GM18520 (cell line): ENCODE measurements around the gene TANC1.

Experiments used
- ATAC-seq: cut with Tn5 transposase; IDR thresholded peaks from one replicate; pipeline ENCODE4 v1.9.1; 2021; ENCODE audit not compliant: unreplicated experiment

TANC1 gene

DNA sequence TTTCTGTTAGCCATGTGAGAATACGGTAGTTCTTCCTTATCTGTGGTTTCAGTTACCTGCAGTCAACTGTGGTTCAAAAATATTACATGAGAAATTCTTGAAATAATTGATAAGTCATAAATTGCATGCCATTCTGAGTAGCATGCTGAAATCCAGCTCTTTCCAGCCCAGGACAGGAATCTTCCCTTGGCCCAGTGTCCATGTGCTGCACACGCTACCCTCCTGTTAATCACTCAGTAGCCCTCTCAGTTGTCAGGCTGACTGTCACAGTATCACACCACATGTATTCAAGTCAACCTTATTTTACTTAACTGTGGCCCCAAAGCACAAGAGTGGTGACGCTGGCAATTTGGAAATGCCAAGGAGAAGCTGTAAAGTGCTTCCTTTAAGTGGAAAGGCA lies 141.1 kb downstream of the TANC1 start:
- ATAC-seq, result no peak

DNA sequence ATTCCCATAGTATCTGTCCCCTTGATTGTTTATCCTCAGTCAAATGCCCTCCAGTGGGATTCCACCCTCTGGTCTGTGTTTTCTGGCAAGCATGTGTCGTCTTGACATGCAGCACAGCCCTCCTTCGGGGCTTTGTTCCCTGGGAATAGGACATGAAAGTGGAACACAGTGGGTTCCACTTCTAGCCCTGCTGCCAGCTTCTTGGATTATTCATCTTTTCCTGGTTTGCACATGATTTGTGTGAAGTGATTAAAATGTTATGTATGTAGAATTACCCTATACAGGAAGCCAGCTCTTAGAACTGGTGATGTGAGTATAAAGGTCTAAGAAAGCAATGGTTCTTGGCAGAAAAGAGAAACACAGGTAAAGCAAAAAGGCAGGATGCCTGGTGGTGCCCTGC lies 142.3 kb downstream of the TANC1 start:
- no peak for ATAC-seq

- no peak for ATAC-seq
Observed at GRCh38 chr2:159111346-159111927, 143.0 kb downstream of the TANC1 start.

DNA sequence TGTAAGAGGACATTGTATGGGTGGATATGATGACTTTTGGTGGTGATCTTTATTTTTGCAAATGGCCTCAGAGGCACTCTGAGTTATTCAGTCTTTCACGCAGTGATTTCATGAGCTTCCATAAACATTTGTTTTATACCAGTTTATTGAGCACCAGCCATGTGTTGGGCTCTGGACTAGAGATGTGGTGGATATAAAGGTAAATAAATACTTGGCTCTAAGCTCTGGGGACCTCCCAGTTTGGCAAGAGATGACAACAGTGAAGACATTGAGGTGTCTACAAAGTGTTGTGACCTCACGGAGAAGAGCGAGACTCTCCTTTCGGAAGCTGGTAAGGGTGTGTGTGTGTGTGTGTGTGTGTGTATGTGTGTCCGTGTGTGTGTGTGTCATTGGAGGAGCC lies 146.4 kb downstream of the TANC1 start:
- no peak for ATAC-seq

DNA sequence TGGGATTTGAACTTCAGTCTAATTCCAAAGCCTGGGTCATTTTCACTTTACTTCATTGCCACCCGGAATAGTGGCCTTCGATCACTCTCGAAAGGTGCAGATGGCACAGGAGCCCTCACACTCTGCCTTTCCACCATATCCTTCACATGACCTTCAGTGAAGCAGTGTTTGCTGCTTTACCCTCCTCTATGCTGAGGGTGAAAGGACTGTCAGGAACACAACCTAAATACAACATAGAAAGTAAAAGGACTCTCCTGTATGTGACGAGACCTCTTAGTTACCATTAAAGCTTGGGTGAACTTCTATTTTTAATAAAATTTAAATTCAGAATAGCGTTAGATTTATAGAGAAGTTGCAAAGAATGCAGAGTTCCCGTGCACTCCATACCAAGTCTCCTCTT lies 148.5 kb downstream of the TANC1 start:
- no peak for ATAC-seq

GRCh38 chr2:159117658-159118057 lies 149.2 kb downstream of the TANC1 start:
- no peak for ATAC-seq

DNA sequence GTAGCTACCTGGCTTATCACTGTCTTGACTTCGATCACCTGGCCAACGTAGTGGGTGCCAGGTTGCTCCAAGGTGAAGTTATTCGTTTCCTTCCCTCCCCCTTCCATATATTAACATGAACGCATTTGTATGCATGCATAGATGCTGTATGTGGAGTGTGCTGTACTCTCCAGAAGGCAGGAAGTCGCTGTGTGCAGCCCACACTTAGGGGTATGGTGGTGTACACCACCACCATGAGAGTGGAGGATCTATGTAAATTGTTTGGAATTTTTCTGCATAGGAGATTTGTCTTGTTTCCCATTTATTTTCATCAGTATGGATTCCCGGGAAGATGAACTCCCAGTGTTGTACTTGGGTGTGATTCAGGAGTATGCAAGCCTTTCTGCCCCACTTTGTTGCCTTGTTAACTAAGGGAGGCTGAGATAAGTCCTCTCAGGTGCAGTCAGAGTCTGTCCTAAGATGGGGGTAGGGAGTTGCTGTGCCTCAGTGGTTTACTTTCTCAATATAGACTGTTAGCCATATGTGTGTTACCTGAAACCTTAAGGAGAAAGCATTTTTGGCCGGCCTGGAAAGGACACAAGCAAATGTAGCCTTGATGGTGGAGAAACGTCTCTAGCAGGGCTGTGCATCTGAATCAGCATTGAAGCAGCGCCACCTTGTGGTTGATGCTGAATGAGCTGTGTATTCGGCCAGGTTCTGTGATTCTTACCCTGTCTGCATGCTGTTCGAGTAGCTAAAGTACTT lies 149.8 kb downstream of the TANC1 start:
- ATAC-seq, result peak; percentile 72

DNA sequence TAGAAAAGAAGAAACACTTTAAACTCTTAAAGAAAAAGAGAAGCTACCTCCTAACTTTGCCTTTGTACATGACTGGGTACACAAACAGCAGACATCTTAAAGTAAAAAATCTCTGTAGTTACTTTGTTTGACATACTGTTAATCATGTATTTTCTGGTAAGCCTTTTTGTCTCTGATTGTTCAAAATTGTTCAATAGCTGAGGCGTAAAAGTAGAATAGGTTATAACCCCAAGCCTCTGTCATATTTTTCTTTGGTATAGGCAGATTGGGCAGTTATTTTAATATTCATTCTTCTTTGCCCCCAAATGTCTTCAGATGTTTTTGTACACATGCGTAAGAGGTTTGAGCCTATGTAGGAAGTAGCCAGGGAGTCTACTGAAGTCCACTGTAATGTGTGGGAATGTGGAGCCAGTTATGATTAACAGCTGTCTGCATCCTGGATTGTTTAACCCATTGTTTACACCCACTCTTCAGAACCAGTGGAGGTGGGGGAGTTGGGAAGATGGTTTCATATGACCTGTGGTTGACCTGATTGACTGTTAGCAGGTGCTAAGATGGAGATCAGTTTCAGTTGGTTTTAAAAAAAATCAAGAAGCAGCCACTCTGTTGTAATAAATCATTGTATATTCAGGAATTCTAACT lies 150.5 kb downstream of the TANC1 start:
- no peak for ATAC-seq

- ATAC-seq, result no peak
Observed at GRCh38 chr2:159119652-159120257, 151.3 kb downstream of the TANC1 start.

GRCh38 chr2:159123786-159124185 lies 155.3 kb downstream of the TANC1 start:
- no peak for ATAC-seq

DNA sequence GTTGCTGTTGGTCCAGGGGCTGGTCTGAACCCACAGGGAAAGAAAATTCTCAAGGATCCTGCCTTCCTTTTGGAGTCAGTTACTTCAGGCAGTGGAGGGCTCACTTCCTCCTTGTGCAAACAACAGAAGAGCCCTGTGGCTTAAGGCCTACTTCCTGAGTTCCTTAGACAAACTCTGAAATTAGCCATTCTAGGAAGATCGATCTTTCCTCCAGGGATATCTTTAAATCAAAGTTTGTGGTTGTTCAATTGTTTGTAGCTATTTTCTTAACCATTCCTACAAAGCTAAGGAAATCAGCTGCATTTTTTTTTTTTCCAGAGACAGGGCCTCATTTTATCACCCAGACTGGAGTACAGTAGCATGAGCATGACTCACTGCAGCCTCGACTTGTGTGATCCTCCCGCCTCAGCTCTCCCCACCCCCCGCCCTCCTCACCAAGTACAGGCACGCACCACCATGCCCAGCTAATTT lies 156.0 kb downstream of the TANC1 start:
- ATAC-seq, result no peak

GRCh38 chr2:159124931-159125467 lies 156.6 kb downstream of the TANC1 start:
- no peak for ATAC-seq

GRCh38 chr2:159125858-159126257 lies 157.4 kb downstream of the TANC1 start:
- no peak for ATAC-seq

GRCh38 chr2:159126432-159127022 lies 158.1 kb downstream of the TANC1 start:
- ATAC-seq, result no peak

- ATAC-seq, result no peak
Observed at GRCh38 chr2:159128191-159128590, 159.8 kb downstream of the TANC1 start.

GRCh38 chr2:159129269-159129668 lies 160.8 kb downstream of the TANC1 start:
- no peak for ATAC-seq

DNA sequence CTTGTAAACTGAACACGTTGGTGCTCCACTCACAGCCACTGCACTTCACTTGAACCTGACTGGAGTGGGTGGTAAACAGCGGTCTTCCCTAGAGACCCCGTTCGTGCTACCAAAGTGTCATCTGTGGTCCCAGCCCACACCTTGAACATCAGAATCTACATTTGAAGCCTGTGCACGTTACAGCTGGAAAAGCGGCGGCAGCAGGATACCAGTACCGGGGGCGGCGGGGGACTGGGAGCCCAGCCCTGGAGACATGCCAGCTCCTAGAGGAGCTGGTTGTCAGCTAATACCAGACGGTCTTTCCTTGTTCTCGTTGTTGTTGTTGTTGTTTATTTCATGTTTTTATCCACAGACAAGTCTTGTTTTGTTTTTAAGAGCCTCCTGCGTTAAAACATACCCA lies 161.4 kb downstream of the TANC1 start:
- no peak for ATAC-seq

DNA sequence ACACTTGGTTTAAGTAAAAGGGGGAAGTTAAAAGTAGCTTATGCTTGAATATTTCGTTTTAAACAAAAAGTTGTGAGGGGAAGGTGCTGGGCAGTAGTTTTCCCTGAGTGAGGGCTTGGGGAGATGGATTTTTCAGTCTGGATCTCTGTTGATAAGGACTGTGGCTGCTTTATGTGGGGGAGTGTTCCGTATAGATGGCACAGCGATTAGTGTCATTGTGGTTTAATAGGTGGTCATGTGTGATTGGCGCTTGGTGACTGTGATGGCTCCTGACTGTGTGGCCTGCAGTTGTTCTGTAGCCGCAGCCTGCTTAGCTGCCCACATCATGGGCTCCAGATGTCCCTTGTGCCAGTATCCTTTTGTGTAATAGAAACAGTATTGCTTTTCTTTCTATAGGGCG lies 161.9 kb downstream of the TANC1 start:
- no peak for ATAC-seq

DNA sequence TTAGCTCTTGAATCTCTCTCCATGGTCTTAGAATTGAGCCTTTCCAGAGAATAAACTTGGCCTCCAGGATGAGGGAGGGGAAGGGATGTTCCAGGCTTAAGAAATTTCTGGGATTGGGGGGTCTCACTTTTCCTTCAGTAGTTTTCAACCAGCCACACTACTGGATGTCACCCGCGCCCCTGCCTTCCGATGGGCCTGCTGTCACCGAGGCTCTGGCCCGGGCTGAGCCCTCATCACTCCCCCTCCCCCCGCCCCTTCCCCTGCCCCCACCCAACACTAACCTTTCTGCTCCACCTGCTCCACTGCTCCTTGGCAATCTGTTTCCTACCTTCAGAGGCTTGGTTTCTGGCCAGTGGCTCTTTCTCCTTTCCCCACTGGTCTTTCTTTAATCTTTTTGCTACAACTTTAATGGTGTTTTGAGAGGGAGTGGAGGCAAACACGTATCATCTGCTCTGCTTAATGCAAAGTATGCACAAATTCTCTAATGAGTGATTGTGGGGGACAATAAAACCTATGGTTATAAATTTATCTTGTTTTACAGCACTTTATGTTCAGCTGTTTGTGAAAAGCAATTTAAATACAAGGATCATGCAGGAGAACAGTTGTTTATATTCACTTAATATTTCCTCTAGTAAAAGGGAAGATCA lies 162.9 kb downstream of the TANC1 start:
- no peak for ATAC-seq

GRCh38 chr2:159131914-159132281 lies 163.5 kb downstream of the TANC1 start:
- no peak for ATAC-seq

GRCh38 chr2:159133797-159134196 lies 165.4 kb downstream of the TANC1 start:
- ATAC-seq, result no peak
